SK-N-SH (cell line): ENCODE data around the gene FAH.

Experiments used
- CHD2 ChIP-seq: fragments of 150-350 bp; IDR thresholded peaks from 2 replicates; pipeline ENCODE4 v1.6.1; 2018; ENCODE audit warnings: low read length; ENCODE audit not compliant: partially characterized antibody
- CTCF ChIP-seq: fragments of 200-600 bp; sonication (generic); IDR thresholded peaks from 2 replicates; pipeline ENCODE4 v1.6.1; 2017; ENCODE audit warnings: antibody characterized with exemption, mild to moderate bottlenecking, moderate library complexity
- EP300 ChIP-seq, 2 experiments: IDR thresholded peaks; 2 replicates each; pipeline versions ENCODE4 v1.4.0 to v1.6.1; 2012; ENCODE audit warnings: borderline replicate concordance in 1 of 2, low read depth in 1 of 2, low read length in 1 of 2
- JUND ChIP-seq: IDR thresholded peaks from 2 replicates; pipeline ENCODE4 v1.4.0; 2012
- NRF1 ChIP-seq: IDR thresholded peaks from 2 replicates; pipeline ENCODE4 v1.6.1; 2012; ENCODE audit warnings: low read depth, mild to moderate bottlenecking, low read length
- POLR2AphosphoS5 ChIP-seq: IDR thresholded peaks from 2 replicates; pipeline ENCODE4 v1.6.1; 2012; ENCODE audit warnings: low read depth, low read length
- RAD21 ChIP-seq: IDR thresholded peaks from 2 replicates; pipeline ENCODE4 v1.6.1; 2012; ENCODE audit warnings: mild to moderate bottlenecking, low read length
- RCOR1 ChIP-seq: fragments of 150-350 bp; IDR thresholded peaks from 2 replicates; pipeline ENCODE4 v1.6.1; 2017; ENCODE audit warnings: antibody characterized with exemption, low read length
- RFX5 ChIP-seq: IDR thresholded peaks from 2 replicates; pipeline ENCODE4 v1.6.1; 2012; ENCODE audit warnings: mild to moderate bottlenecking, improper control_type of control experiment, low read length
- RXRA ChIP-seq: IDR thresholded peaks from 2 replicates; pipeline ENCODE4 v1.4.0; 2012; ENCODE audit warnings: low read depth, mild to moderate bottlenecking, borderline replicate concordance
- SIN3A ChIP-seq: IDR thresholded peaks from 2 replicates; pipeline ENCODE4 v1.6.1; 2012; ENCODE audit warnings: low read depth, mild to moderate bottlenecking, low read length, moderate library complexity, borderline replicate concordance
- TAF1 ChIP-seq: IDR thresholded peaks from 2 replicates; pipeline ENCODE4 v1.6.1; 2012; ENCODE audit warnings: low read depth, mild to moderate bottlenecking, low read length, moderate library complexity, borderline replicate concordance
- TEAD4 ChIP-seq: IDR thresholded peaks from 2 replicates; pipeline ENCODE4 v1.4.0; 2012; ENCODE audit warnings: mild to moderate bottlenecking, borderline replicate concordance; ENCODE audit not compliant: insufficient read depth

GRCh38 chr15:80188251-80188650 lies 35.5 kb downstream of the FAH start:
- TF ChIP-seq JUND, result no peak
- no peak for TF ChIP-seq POLR2AphosphoS5
- no peak for TF ChIP-seq EP300 (IDR thresholded peaks at IDR 0.05; ENCODE audit: borderline replicate concordance in 1 of 2, low read depth in 1 of 2, low read length in 1 of 2)
- TF ChIP-seq SIN3A, result no peak
- no peak for TF ChIP-seq CTCF
- TF ChIP-seq RXRA, result no peak
- no peak for TF ChIP-seq CHD2
- no peak for TF ChIP-seq RFX5
- TF ChIP-seq RCOR1, result no peak
- no peak for TF ChIP-seq RAD21
- TF ChIP-seq TAF1, result no peak
- TF ChIP-seq NRF1, result no peak
- no peak for TF ChIP-seq TEAD4
